GM19025 (cell line): ENCODE data around the gene OGA.

ENCODE experiments used
- ATAC-seq: cut with Tn5 transposase; IDR thresholded peaks from one replicate; pipeline ENCODE4 v1.9.1; 2021; ENCODE audit warnings: mild to moderate bottlenecking, low read depth, moderate library complexity; ENCODE audit not compliant: unreplicated experiment

Gene OGA

DNA sequence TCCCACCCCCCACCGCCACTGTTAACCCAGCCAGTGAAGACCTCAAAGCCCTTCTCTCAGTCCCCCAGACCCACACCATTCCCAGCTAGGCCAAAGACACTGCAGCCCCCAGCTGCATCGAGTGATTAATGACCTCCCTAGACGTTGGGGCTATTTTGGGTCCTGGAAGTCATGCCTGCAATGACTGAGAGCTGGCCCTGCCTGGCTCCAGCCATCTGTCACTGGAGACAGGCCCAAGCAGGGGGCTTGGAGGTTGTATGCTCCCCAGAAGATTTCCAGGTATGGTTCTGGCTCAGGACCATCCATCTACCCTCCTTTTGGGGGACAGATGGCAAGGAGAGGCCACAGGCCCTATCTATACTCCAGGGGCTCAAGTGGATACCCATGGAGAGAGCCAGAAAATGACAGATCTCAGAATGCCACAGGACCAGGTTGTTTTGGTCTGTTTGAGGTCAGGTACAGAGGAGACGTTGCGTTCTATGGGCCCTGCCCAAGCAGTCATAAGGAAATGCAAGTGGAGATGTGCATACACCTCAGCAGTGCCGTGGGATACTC is 20.2 kb upstream of the OGA start:
- no peak for ATAC-seq

DNA sequence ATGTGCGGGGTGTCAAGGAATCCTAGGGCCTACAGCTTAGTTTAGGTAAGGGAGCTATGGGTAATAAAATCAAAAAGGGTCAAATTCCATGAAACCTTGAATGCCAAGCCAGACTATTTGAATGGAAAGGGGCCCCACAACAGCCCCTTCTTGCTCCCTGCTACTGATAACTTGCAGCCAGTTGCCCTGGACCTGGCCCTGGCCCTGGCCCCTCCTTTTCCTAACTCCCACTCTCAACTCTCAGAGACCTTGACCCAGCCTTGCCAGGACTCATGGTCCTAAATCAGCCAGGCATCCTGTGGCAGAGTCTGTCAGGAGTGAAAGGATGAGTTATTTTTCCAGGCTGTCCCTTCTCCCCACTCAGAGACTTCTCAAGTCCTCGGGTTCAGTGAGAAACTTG is 19.5 kb upstream of the OGA start:
- no peak for ATAC-seq

DNA sequence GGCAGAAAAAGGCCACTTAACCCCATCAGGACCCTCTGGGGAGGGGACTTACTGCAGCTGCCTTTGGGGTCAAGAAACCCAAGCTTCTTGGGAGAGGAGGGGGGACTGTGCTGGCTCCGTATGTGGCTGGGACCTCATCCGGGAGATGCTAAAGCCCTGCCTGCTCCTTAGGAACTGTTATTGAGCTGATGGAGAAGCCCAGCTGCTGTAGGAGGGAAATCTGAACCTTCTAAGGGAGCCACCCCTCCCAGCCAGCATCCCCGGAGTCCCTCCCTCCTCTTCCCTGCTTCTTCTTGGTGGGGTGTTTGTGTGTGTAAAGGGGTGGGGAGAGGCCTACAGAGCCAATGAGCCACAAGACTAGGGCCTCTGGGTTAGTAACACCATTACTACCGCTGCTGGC is 17.1 kb upstream of the OGA start:
- ATAC-seq: no peak

DNA sequence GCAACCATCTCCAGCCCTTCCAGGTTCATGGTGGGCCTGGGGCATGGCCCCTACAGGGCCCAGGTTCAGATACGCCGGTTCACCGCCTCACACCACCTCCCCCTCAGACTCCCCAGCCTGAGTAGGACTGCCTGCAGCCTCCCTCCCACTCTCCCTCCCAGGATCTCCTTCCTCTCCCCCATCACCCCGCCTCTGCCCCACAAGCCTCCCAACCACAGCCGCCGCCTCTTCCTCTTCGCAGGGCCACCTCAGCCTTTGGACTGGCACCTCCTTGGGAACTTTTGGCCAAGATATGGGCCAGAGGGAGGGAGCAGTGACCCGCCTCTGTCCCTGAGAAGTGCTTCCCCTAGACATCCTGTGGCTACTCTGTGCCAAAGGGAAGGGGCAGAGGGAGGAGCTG is 16.1 kb upstream of the OGA start:
- ATAC-seq: no peak

DNA sequence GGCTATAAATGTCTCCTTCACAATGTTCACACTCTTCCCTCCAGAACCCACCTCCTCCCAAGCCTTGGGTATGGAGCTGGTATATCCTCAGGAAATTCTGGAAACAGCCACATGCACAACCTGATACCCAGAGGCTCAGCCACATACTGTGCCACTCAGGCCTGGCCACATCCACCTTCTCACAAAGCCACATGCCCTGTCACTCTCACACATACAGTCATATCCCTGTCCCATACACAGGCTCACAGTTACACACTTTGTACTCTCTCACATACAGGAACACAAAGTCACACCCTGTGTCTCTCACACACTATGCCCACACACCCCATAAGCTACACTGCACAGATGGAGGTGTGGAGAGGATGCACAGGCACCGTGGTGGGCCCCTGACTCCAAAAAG is 15.2 kb upstream of the OGA start:
- ATAC-seq: no peak

DNA sequence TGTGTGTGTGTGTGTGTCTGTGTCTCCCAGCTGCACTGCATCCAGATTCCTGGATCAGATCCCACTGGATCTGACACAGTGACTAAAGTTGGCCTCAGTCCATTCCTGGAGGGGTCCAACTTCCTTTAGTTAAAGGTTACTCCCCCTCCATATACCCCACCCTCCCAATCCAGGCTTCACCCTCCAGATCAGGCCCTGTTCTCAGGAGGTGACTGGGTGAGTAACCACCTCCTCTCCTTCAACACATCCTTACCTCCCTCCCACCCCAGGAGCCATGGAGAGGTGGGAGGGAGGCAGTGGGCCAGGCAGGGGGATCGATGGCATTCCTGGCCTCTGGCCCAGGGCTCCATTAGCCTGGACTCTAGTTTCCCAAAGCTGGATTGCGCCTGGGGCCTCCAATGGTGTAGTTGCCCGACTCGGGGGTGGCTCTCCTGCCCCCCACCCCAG is 14.1 kb upstream of the OGA start:
- no peak for ATAC-seq

DNA sequence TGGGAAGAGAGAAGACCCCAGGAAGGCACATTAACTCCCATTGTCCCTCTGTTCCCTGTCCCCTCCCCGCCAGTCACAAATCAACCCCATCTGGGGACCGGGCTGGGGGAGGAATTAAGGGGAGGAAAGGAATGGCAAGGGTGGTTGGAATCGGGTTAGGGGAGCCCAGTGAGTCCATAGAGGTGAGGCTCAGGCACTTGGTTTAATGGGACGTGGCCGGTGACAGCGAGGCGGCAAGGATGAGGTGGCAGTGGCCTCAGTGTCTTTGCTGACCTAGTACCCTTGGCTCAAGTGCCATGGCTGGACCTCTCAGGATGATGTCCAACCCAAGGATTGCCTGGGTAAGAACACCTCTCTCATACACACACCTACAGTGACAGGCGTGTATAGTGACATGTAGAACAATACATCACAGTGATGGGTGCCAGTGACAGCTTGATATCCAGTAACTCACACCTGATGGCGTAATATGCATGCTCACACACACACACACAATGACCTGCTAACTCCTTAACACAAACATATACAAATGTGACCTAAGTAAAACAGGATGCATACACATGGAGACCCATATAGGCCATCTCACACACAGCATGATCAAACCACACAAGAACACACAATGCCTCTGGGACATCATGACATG is 13.0 kb upstream of the OGA start:
- ATAC-seq: no peak

DNA sequence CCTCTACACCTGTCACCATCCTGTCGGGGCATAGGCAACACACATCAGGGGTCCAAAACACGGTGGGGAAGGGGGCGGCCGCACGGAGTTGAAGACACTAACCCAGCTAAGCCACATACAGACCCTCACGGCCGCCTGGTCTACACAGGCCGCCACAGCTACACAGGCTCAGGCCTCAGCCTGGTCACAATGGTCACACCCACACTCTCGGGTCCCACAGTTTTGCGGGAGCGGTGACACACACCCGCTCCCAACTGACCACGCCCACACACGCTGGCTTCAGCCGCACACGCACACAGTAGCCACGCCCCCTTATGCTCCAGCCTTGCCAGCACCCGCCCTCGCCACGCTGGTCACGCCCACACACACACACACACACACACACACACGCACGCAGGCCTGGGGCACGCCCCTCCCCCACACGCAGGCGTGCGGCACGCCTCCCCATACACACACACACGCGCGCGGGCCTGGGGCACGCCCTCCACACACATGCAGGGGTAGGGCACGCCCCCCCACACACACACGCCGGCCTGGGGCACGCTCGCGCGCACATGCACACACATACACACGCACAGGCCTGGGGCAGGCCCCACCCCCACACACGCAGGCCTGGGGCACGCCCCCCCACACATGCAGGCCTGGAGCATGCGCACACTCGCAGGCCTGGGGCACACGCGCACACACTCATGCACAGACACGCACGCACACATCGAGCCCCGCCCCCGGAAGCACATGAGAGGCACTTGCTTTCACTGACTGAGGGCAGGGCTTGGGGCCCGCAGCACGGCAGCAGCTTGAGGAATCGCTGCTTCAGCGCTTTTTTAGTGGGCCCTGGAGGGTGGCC is 12.3 kb upstream of the OGA start:
- ATAC-seq: peak; percentile 59

DNA sequence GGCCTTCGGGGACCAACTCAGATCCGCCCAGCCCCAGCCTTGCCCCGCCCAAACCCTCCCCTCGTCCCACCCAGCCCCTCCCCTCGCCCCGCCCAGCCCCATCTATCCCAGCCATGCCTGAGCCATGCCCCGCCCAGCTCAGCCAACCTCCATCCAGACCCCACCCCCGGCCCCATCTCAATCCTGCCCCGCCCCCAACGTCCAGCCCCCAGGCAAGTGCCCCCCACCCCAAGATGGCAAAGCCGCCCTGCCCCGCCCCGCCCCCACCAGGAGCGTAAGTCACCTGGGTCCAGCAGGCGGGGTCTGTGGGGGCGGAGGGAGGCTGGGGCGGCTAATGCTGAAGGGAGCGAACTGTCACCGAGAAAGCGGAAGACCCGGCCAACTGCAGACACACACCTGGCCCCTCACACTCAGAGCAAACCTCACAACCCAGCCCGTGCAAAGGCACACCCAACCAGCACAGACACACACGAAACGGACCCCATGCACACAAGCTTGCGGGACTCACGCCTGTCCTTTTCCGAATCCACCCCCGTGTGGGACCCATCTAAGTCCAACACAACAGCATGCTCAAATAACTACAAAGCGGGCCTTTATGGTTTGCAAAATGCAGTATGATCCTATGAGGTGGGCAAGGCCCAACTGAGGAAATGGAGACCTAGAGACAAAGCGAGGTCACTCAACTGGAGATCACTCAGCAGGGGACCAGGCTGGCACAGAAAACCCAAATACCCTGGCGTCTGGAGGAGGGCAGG is 11.5 kb upstream of the OGA start:
- ATAC-seq: no peak

DNA sequence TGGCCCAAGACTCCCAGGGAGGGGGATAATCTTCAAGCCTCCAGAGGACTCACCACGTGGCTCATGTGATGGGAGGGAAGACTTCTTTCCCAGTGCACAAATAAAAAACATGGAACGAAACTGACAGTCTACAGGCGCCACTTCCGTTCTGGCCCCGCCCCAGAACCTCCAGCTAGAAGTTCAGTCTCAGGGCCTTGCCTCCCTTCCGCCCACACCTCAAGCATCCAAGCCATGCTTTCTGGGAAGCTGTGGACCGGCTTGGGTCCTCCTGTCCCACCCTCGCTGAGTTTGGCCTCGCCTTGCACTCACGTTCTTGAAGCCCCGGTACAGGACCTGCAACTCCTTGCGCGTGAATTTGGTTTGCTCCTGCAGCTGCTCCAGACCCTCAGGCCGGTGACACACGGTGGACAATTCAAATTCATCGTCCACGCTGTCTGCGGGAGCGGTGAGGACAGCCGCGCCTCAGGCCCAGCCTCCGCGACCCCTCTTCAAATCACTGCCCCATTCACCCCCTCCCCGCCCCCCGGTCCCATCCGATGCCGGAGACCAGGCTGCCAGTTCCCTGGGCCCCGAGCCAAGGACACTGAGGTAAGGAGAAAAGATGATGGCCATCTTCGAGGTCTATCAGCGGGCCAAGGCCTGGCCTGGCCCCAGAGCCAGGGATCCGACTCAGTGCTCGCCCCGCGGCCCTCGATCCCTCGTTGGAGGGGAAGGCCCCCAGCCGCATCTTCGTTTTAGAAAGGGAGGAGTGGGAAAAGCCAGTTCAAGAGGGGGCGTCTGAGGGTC is 10.7 kb upstream of the OGA start:
- no peak for ATAC-seq

DNA sequence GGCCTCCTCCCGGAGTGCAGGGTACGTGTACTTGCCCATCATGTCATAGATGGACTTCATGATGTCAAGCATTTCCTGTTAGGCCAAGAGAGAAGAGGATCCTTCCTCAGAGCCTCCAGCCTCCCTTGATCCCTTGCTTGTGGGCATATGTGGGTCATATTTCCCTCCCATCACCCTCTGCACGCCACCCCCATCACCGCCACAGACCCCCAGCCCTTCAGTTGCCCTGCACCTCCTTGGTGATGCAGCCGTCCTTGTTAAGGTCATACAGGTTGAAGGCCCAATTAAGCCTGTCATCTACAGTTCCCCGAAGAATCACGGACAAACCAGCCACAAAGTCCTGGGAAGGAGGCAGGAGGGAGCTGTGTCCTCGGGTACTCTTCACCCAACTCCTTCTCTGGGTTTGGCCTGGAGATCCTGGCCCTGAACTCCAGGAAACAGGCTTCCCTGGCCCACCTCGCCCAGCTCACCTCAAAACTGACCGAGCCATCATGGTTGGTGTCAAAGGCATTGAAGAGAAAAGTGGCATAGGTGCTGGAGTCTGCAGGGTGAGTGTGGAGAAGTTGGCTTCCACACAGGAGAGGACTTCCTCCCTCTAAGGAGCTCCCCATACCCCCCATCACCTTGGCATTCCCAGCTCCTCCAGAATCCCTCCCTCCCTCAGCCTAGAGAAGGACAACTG is 9.8 kb upstream of the OGA start:
- no peak for ATAC-seq

DNA sequence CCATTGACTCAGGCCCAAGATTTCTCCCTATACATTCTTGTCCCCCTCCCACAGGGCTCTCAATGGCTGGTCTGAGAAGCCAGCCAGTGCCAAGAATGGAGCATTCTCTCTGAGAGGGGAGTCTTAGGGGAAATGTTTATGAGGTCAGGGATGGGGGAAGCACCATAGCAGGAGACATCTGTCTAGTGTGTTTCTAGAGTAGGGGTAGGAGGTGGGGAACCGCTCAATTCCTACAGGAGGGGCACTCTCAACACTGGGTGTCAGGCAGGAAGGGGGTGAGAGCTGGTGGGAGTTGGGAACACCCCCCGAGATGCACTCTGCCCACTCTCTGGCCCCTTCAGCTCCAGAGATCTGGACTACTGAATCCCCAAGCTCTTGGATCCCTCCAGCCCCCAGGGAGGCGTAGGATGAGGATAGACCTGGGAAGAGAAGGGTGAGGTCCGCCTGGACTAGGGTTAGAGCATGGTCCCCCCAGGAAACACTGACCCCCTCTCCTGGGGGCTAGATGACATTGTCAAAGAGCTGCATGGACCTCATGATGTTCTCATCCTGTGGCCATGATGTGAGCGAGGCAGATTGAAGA is 8.7 kb upstream of the OGA start:
- ATAC-seq: no peak

DNA sequence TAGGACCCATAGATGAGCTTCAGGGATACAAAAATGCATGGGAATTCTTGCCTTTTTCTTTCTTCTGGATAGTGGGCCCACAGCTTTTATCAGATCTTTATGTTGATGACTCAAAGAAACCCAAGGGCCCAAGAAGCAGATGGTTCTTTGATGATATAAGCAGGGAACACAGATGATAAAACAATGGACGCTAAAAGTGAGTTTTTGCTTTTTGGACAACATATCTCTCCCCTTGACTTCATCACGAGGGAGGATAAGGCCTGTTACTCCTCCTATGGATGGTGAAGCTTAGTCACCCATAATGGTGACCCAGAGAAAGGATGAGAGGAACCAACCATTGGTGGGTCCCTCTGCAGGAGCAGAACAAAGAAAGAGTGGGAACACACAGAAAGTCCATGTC is 6.5 kb upstream of the OGA start:
- ATAC-seq: no peak

DNA sequence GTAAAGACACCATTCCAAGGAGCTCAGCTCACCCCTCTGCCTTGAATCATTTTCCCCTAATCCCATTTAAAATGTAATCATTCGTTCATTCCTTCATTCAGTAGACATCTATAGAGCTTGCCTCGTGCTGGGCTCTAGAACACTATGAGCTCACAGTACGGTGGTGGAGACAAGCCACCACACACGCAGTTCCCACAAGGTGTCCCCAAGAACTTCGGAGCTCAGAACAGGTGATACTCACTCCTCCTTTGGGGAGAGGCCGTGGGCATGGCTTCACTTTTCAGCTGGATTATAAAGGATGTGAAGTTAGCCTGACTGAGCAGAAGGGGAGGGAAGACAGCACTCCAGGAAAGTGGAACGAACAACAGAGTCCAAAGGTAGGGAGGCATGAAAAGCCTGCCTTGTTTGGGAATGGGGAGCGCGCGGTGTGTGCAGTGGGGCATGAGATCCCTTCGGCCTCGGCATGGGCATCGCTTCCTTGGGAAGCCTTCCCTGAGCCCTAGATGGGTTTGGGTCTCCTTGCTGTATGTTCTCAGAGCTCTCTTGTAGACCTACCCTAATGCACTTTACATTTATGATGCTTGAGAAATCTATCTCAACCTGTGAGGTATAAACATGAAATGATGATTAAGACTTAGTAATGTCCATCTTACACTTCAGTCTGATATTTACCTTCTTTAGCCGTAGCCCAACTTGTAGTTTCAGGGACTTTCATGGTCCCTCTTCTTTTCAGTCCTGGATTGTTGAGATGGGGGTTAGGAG is 809 bp upstream of the OGA start:
- peak; percentile 15 for ATAC-seq

DNA sequence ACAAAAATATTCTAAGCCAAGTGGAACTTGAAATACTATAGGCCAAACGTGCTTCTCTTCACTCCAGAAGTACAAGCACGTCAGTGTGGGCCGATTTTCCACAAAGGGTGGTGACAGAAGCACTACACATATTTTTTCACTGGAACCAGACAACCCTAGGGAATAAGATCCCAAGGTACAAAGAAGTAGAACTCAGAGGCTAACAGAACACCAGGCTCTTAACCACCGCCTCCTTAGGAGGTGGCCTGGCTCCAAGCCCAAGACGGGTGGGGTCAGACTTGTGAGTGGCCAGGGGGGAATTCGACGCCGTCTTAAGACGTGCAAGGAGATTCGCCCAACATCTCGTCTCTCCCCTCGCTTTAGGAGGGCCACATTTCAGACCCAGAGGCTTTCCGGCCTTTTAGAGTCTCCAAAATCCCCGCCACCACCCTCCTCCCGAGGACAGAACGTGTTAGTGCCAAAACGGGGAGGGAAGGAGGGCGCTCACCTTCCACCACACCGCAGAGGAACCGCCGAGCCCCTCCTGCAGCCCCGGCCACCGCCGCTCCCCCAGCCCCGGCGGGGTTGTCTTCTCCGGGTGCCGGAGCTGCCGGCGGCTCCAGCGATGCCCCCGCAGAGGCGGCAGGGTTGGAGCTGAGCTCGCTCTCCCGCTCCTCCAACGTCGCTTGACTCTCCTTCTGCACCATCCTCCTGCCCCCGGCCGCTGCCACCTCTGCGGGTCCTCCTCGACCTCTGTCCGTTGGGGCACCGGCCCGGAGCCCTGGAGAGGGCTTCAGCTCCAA is 716 bp downstream of the OGA start:
- ATAC-seq: no peak

DNA sequence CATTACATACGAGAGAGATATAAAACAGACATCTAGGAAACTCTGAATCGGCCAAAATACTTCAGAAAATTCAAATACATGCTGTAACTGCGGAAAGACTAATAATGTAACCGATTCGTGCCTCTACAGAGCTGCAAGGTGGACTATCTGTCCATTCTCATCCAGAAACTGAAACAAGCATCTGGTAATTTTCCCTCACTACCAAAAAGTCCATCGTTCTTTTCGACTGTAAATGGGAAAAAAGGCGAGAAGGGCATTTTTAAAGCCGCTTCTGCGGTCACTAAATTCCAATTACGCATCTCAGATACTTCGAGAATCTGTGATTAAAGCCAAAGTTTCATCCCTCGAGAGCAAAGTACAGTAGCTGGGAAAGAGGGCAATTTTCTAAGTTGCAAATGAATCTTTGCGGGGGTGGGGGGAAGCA is 1.3 kb downstream of the OGA start:
- ATAC-seq: no peak

DNA sequence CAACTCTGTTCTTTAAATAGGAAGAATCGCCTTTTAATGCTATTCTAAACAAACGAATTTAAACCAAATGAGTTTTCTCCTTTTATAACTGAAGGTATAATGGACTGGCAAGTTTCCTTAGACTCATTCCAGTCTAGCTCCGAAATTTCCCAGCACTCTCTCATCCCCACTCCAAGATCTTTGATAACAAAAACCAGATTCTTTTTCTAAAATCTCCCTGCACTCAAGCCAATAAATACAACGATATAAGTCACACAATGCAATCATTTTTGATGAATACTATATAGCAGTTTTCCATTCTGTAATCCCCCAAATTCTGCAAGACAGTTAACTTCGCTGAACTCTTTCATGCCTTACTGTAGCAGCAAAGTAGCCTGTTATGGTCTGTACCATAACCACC is 1.9 kb downstream of the OGA start:
- no peak for ATAC-seq

DNA sequence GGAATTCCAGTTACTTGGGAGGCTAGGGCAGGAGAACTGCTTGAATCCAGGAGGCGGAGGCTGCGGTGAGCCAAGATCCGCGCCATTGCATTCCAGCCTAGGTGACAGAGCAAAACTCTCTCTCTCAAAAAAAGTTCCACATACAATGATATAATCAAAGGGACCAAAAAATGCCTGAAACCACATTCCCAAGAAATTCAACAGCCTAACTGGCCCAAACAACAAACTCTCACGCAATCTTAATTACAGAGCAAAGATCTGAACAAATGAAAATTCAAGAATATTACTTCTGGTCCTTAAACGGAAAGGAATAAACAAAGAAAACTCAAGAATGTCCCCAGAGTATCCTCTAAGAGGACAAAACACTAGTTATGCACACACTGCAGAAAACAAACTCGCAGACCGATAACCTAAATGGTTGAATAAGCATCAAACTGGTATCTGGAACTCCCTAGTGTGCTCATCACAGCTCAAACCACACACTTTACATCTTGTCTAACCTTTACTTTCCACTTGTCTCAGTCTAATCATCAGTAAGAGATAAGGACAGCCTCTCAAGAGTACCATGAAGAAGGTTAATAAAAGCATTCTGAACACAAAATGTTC is 3.7 kb downstream of the OGA start:
- ATAC-seq: no peak
